HG03469 (cell line): ENCODE data around the gene TEAD1.

Source experiments
- ATAC-seq: cut with Tn5 transposase; IDR thresholded peaks from one replicate; pipeline ENCODE4 v1.9.1; 2021; ENCODE audit warnings: mild to moderate bottlenecking, moderate library complexity, moderate number of reproducible peaks; ENCODE audit not compliant: unreplicated experiment

TEAD1 gene

DNA sequence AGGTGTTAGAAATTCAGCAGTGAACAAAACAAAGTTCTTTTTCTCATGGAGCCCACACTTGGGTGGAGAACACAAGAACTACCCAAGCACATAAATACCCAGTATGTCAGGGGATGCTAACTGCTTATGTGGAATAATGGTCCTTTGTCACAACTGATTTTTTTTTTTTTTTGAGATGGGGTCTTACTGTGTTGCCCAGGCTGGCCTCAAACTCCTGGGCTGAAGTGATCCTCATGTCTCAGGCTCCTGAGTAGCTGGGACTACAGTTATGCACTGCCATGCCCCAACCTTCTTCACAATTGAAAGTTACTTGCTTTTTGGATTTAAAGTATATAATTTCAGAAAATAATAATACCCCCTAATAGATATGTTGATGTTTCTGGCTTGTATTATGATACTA lies 212.3 kb downstream of the TEAD1 start:
- no peak for ATAC-seq

DNA sequence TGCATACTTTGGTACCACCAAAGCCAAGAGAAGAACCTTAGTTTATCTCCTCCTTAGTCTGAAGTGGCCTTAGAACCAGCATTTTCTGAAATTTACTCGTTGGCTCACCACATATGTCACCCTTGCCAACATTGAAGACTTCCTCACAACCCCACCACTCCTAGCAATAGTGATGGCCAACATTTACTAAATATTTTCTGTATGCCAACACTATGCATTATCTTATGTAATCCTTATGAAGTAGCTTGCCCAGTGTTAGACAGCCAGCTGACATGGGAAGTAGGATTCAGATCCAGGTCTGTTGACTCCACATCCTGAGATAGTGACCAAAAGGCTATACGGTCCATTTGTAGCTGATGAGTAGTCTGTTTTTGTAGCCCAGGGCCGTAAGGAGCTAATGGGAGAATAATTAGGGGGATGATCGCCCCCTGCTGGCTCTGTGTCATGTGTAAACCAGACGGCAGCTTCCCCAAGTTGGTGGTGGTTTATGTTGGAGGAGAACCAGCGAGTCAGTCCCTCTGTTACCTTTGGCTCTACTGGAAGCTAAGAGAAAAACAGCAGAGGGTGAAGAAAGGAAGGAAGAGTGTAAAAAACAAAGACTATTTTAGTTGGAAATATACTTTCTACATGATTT lies 214.4 kb downstream of the TEAD1 start:
- no peak for ATAC-seq

DNA sequence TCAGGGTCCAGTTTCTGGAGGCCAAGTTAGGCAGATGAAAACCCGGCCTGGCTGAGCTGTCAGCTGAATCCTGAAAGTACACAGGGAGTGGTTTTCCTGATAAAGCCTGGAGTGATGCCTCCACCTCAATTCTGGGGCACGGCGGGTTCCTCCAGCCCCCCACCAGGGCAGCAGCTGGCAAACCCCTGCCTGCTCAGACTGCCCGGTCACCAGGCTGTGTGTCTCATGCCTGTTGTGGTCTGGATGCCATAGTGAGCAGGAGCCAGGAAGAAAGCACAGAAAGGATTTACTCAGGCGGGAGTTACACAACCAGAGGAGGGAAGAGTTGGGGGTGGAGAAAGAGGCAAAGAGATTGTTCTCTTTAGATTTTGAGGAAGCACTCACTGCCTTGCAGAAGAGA lies 215.0 kb downstream of the TEAD1 start:
- no peak for ATAC-seq

DNA sequence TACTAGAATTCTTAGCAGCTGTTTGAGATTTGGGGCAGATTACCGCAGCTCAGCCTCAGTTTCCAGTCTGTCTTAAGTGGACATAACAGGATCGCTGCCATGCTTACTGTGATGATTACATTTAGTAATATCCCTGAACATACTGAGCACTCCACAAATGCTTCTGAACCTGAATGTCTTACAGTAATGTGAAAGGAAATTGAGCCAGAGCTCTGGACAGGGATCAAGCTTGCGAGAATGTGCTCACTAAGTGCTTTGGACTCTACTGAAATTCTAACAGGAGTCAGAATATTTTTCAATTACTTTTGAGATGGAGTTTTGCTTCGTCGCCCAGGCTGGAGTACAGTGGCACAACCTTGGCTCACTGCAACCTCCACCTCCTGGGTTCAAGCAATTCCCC lies 216.3 kb downstream of the TEAD1 start:
- ATAC-seq, result no peak

DNA sequence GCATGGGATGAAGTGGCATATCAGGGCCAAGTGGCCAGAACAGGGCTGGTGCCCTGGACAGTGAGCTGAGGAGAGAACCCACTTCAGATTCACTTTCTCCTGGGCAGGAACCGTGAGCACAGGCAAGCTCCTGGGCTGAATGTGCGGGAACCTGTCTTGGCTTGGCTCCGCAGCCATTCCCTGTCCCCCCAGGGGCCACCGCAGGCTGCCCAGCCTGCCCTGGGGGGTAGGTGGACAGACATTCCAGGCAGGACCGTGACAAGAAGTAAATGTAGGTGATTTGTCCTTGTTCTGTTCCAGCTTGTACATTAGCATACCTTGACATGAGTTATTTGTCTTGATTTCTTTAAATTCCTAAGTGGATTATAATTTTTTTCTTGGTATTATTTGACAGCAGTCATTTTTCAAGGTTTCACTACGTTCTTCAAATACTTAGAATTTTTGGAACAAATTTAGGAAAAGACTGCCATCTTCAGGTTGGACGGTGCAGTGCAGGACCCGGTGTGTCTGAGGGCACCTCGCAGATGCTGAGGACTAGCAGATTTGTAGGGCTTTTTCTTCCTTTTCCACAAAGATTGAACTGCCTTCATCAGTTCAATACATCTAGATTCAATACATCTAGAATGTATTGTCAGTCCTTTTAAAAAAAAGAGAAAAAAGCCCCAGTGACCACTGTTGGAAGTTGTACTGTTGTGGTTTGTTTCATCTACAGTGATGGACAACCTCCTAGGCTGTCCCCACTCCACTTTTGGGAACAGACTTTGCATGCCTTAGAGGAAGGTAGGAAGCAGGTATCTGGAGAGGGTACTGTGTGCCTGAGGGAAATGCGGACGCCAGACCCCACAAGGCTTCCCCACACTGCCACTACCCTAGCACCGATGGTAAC lies 219.8 kb downstream of the TEAD1 start:
- no peak for ATAC-seq

DNA sequence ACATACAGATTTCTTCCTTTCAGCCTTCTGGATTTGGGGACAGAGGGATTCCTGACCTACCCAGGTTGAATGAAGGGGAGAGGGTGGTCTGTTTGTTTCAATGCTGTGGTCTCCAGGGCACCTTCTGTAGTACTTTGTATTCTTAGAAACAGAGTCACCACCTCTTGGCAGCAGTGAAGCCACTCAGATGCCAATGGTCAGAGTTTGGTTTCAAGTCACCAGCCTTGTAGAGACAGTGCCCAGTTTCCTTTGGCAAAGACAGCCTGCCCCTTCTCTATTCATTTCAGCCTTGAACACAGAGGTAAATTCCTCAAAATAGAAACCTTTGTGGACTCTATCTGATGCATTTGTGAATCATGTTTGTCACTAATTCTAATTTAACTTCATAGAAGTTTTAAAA lies 223.2 kb downstream of the TEAD1 start:
- ATAC-seq, result no peak

DNA sequence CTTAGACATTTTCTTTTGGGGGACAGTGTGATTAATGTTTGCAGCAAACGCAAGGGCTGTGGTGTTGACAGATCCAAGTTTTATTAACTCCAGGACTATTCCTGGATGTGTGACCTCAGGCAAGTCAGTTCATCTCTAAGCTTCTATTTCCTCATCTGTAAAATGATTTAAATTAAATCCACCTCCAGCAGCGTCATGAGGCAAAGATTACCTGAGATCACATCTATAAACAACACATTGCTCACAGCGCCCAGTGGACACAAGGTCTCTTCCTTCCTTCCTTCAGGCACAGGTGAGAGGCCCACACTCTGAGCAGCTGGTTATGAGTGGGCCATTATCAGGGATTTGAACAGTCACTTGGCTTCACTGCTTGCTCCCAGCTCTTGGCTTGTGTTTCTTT lies 223.6 kb downstream of the TEAD1 start:
- ATAC-seq, result no peak

DNA sequence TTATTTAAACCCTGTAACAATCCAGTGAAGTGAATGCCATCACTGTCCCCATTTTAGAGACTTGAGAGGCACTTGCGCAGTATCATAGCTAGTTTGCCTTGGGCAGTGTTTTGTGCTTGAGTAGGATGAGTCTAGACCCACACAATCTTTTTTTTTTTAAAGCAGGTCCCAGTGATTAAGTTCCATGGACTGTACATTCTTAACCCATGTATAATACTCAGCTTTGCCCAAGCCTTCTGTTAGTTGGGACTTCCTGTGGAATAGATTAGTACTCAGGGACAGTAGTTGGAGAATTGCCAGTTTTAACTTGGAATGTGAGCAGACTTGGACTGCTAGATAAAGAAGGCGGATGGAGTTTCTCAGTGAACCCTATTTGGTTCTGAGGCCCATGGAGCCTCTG lies 226.3 kb downstream of the TEAD1 start:
- no peak for ATAC-seq

DNA sequence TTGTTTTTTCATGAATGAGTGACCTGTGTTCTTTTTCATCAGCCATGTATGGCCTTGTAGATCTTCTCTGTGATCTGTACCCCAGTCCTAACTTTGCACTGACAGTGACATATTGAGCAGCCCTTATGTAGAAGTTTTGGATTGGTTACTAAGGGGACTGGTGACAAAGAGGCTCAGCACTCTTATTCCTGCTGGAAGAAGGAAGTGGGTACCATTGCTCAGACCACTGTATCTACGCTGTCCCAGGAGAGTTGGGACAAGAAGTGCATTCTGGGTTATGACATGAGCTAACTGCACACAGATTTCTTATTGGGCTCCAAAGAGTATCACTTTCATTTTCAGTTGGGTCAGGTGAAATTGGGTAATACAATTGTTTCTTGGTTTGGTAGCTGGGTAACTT lies 227.1 kb downstream of the TEAD1 start:
- ATAC-seq, result no peak

DNA sequence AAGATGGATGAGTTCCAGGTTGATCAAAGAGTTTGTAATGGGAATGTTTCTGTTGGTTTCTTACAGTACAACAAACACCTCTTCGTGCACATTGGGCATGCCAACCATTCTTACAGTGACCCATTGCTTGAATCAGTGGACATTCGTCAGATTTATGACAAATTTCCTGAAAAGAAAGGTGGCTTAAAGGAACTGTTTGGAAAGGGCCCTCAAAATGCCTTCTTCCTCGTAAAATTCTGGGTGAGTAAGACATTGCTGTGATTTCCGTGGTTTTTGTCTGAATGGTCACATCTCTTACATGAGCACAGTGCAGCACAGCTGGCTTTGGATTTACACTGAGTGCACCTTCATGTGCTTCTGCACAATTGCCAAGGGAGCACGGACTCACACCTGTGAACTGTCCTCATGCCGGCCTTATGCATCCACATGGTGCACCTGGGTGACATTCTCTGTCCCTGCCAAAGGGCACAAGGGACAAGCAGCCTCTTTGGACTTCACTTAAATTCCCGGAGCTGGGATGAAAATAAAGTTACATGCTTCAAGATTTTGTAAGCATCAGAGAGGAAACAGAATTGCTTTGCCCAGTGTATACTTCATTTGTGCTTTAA lies 227.8 kb downstream of the TEAD1 start:
- ATAC-seq, result no peak

DNA sequence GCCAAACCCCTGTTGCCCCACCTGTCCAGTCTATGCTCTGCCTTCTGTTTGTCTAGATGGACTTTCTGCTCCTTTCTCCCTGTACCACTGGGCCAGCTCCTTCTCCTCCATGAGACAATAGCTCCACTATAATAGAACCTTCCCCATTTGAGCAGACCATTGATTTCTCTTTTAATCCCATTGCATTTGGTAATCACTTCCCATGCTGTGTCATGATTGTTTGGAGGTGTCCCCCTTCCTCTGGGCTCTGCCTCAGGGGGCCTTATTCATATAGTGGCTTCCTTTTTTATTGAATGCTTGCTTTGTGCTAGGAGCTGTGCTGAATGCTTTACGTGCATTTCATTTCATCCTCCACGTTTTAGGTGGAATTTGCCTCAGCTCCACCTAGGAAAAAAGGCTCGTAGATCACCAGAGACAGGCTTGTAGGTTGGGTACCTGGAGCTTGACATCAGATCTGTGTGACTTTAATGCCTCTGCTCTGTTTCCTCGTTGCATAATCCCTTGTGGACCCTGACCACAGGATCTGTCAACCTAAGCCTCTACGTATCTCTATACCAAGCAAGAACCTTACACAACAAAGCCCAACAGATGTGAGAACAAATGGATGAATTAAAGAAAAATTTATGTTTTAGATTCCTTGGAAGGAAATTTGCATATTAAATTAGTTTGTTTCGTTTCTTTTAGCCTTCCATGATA lies 228.7 kb downstream of the TEAD1 start:
- ATAC-seq, result no peak

DNA sequence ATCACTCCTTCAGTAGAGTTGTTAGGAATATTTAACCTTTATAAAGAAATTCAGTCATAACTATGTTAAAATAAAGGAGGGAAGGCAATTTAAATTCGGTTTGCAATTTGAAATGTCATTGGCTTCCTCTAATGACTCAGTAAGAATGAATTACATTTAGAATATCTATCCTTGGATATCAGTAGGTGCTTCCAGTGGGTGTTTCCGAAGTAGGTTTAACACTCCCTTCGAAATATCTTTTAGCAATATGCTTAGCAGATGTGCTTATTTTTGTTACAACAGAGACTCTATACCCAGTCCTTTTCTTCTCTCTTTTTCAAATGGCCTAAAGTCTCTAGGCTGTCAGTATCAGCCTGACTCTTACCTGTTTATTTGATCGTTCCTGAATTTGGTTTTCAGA lies 231.2 kb downstream of the TEAD1 start:
- ATAC-seq, result no peak

DNA sequence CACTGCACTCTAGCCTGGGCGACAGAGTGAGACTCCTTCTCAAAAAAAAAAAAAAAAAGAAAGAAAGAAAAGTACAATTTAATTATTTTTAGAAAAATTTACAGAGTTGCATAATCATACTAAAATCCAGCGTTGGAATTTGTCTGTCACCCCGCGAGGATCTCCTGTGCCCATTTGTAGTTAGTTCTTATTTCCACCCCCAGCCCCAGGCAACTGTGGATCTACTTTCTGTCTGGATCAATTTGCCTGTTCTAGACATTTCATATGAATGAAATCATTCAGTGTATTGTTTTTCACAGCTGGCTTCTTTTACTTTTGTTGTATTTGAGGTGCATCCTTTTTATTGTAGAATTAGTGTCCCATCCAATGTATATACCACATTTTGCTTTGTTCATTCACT lies 232.3 kb downstream of the TEAD1 start:
- ATAC-seq, result no peak

DNA sequence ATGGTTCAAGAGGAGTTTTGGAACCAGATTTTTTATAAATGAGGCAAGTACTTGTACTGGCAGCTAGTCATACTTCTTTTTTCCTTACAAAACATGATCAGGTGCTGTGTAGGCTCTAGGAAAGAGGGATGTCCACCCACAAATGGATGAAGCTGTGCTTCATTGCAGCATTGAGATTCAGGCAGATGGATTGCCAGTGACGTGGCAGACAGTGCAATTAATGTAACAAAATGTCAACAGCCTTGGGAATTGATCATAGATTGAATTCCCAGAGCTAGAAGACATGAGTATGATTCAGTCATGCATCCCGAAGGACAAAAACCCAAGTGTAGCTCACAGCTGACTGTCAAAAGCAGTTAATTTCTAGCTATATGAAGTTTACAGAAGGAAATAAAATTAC lies 235.7 kb downstream of the TEAD1 start:
- no peak for ATAC-seq

DNA sequence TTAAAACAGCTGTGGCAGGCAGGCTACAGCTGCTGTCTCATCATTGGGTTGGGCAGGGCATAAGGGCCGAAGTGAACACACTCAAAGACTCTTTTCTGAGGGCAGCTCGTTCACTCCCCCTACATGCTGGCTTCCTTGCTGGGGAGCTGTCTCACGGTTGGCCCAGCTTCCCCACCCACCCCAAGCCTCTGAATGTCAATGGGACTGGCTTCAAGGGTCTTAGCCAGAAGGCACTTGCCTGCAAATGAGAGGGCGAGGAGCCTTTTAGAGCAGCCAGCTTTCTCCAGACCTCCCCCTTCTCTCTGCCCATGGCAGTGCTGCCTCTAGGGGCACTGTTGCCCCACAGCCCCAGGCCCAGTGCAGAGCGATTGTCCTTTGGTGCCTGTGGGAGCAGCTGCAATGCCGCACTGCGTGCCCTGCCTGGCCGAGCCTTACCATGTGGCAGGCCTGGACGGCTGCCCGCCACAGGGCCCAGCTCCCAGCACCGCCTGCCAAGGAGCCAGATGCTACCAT lies 240.2 kb downstream of the TEAD1 start:
- no peak for ATAC-seq

DNA sequence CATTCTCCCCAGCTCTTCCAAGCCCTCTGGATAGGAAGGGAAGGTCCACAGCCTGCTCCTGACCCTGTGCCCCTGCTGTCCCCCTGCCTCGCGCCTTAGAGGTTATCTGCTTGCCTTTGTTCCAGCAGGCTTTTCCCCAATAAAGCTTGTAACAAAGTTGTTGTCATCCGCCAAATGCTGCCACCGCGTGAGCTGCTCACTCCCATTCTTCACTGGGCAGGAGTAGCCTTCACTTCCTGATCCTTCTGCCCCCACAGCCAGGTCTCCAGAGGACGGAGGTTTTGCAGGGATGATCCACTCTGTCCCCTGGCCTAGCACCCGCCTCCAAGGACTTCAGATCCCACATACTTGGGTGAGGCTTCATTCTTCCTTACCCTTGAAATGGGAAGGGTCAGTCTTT lies 240.9 kb downstream of the TEAD1 start:
- no peak for ATAC-seq

DNA sequence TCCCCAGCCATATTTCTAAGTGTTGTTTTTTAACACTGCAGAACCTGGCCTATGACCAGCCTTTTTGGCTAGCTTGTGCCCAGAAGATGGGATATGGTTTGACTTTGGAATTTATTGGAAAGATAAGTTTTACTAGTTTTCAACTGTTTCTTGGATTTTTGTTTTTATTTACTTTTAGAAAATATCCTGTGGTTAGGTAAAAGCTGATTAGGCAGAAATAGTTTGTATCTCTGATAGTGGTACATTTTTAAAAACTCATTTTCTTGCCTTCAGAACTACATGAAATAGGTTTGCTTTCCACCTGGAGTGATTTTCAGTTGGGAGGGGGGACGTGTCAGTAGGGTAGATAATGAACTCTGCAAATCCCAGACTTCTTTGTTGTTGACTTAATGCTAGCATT lies 243.6 kb downstream of the TEAD1 start:
- no peak for ATAC-seq

DNA sequence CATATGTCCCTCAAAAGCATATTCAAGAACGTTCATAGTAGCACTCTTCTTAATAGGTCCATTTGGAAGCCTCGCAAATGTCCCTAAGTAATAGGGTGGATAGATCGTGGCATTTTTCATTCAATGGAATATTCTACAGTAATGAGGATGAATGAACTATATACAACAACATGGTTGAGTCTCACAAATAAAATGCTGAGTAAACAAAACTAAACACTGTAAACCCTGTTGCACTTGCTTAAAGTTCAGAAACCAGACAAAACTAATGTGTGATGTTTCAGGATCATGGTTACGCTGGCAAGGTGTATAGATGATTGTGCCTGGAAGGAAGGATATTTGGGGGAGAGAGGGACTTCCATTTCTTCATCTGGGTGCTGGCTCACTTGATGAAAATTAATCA lies 244.4 kb downstream of the TEAD1 start:
- no peak for ATAC-seq

DNA sequence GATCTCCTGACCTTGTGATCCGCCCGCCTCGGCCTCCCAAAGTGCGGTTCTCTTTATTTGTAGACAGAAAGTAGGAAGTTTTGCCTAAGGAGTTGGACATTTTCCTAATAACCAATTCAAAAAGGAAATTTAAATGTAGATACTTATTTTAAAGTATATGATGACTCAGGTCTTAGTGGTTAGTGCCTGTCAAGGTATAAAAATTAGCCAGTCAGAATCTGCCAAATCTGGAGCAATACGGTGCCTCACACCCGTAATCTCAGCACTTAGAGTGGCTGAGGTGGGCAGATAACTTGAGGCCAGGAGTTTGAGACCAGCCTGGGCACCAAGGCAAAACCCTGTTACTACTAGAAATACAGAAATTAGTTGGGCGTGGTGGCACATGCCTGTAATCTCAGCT lies 248.2 kb downstream of the TEAD1 start:
- no peak for ATAC-seq

DNA sequence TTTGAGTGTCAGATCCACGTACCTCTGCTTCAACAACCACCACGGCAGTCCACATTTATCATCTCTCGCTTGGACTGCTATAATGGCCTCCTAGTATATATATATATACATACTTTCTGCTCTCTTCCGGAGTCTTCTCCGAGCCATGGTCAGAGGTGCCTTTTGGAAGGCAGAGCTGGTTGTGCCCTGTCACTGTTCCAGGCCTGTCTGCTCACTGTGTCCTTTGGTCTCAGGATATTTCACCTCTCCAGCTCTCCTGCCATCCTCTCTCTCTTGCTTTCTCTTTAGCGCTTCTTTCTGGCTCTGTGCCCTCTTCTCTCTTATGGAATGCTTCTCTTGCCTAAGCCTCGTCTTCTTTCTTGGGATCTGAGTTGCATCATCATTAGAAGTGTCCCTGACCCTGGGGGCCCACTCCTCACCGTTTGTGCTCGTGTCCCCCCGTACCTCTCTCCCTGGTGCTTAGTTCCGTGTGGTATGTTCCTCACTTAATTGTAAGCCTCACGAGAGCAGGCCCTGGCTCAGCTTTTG lies 248.8 kb downstream of the TEAD1 start:
- no peak for ATAC-seq

DNA sequence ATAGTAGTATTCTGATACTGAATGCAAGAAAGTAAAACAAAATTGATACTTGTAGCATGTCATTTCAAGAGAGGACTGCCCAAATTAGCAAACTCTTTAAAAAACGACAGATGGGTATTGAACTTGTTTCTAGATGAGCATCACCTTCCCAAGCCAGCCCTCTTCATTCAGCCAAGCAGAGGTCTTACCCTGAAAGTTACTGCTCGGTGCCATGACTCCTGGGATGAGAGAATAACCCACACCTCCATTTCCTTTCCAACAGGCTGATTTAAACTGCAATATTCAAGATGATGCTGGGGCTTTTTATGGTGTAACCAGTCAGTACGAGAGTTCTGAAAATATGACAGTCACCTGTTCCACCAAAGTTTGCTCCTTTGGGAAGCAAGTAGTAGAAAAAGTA lies 250.4 kb downstream of the TEAD1 start:
- ATAC-seq, result no peak
